Measurements from ENCODE around the gene IL13RA1. TPM values are rescaled to one million over a fixed set of nuclear protein-coding genes. Genes with fewer than 3 reads are reported as not detected.
"Not testable (repeated sequence)": the region's sequence is repeated elsewhere in the genome, so short reads cannot be mapped to it uniquely, and the experiment has no call there.

The IL13RA1 gene
- total and polyA plus RNA-seq, 5 experiments from 2014 or later, result 0.06 to 1.3 (median 0.50) TPM; not detected in 1

GRCh38 chrX:118732551-118732950, 5.1 kb downstream of the IL13RA1 start:
- H3K36me3 Mint-ChIP-seq, POLR2A ChIA-PET, ATAC-seq, H3K27ac Mint-ChIP-seq, DNase-seq, H3K4me3 Mint-ChIP-seq: not testable (repeated sequence)
- peaks cover 13 to 23% (median 19%) of the 10 kb centered on the region in 5 donors for H3K27me3 Mint-ChIP-seq
- peaks cover 0 to 25% (median under 1%) of the 10 kb centered on the region in 4 donors for H3K4me1 Mint-ChIP-seq
- peaks cover 0 to 22% (median 2%) of the 10 kb centered on the region in 9 donors for H3K9me3 Mint-ChIP-seq

DNA sequence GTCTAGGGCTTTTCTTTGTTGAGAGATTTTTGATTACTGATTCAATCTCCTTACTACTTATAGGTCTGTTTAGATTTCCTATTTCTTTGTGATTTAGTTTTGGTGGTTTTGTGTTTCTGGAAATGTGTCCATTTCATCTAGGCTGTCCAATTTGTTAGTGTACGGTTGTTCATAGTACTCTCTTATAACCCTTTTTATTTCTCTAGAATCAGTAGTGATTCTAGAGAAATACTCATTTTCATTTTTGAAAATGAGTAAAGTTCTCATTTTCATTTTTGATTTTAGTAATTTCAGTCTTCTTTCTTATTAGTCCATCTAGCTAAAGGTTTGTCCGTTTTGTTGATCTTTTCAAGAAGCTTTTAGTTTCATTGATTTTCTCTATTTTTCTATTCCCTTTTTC, 7.5 kb downstream of the IL13RA1 start:
- ATAC-seq, result no peak
- Mint-ChIP-seq H3K4me3 (no peak overlapping the region), H3K4me1 (peaks cover 0 to 15% (median 0%) of the 10 kb centered on the region in 4 donors), H3K36me3 (peaks cover 0 to 15% (median 6%) of the 10 kb centered on the region in 3 donors), H3K9me3 (peaks cover 0 to 30% (median 2%) of the 10 kb centered on the region in 9 donors), H3K27ac (no peak overlapping the region), H3K27me3 (peaks cover 13 to 23% (median 19%) of the 10 kb centered on the region in 5 donors)
- no peak for DNase-seq
- POLR2A ChIA-PET, result interaction anchor here (0.7 kb wide), 1 partner anchor 8 kb away, joined by 3 read pairs; no protein-coding TSS in a partner anchor

DNA sequence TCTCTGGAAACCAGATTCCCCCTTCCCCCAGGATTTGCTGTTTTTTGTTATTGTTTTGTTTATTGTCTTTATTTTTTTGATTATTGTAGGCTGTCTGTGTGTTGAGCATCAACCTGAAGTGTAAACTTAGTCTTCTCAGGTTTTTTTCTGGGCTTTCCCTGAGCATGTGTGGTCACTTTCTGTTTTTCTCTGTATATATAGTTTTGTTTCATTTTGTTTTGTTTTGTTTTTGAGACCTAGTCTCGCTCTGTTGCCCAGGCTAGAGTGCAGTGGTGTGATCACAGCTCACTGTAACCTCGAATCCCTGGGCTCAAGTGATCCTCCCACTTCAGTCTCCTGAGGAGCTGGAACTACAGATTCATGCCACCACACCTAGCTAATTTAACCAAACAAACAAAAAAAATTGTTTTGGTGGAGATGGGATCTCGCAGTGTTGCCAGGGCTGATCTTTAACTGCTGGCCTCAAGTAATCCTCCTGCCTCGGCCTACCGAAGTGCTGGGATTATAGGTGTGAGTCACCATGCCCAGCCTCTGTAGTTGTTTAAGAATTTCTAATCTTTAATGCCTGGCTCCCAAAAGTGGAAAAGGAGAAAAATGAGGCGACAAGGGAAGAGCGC, 9.1 kb downstream of the IL13RA1 start:
- Mint-ChIP-seq H3K27ac (peak overlapping the region in 1 of 10 donors; percentile 41), H3K4me1 (peaks cover 0 to 8% (median 0%) of the 10 kb centered on the region in 4 donors), H3K36me3 (peaks cover 0 to 15% (median 6%) of the 10 kb centered on the region in 3 donors), H3K9me3 (peaks cover 0 to 30% (median 2%) of the 10 kb centered on the region in 9 donors), H3K4me3 (no peak overlapping the region), H3K27me3 (peaks cover 10 to 23% (median 15%) of the 10 kb centered on the region in 5 donors)
- ATAC-seq, result no peak
- DNase-seq, result no peak
- POLR2A ChIA-PET, result no interaction called here

DNA sequence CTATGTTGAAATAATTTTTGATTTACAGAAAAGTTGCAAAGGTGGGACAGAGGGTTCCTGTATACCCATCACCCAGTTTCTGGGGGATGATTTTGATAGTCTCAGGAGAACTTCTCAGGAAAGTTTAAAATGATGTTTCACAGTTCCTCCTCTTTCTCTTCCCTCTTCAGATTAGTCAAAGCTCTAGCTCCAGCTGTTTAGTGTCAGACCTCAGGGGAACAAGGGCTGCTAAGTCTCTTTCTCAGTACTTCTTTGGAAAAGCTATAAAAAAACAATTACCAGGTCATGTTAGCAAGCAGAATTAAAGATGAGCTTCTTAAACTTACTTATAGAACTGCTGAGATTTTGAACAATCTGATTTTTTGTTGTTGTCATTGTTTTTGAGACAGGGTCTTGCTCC, 12.2 kb downstream of the IL13RA1 start:
- Mint-ChIP-seq H3K4me3 (no peak overlapping the region), H3K27me3 (peaks cover 6 to 22% (median 14%) of the 10 kb centered on the region in 5 donors), H3K27ac (no peak overlapping the region), H3K36me3 (peaks cover 0 to 15% (median 6%) of the 10 kb centered on the region in 3 donors), H3K9me3 (peaks cover 0 to 26% (median 0%) of the 10 kb centered on the region in 9 donors), H3K4me1 (peaks cover 0 to 8% (median 0%) of the 10 kb centered on the region in 4 donors)
- no peak for DNase-seq
- ATAC-seq, result no peak
- POLR2A ChIA-PET, result no interaction called here

DNA sequence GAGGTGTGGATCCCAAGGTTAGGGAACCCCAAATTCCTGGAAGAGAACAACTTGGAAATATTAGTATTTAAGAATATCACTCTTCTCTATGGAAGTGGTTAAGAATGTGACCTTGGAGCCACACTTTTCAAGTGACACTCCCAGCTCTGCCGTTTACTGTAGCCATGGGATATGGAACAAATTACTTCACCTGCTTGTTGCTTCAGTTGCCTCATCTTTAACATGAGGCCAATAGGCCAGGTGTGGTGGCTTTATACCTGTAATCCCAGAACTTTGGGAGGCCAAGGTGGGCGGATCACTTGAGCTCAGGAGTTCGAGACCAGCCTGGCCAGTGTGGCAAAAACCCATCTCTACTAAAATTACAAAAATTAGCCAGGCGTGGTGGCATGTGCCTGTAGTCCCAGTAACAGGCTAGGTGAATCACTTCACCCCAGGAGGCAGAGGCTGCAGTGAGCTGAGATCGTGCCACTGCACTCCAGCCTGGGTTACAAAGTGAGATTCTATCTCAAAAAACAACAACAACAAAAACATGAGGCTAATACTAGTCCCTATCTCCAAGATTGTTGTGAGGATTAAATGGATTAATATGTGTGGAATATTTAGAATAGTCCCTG, 13.0 kb downstream of the IL13RA1 start:
- Mint-ChIP-seq H3K27ac (no peak overlapping the region), H3K27me3 (peaks cover 4 to 14% (median 12%) of the 10 kb centered on the region in 5 donors), H3K36me3 (peaks cover 0 to 15% (median 6%) of the 10 kb centered on the region in 3 donors), H3K4me3 (no peak overlapping the region), H3K9me3 (peaks cover 0 to 26% (median 0%) of the 10 kb centered on the region in 9 donors), H3K4me1 (peaks cover 0 to 8% (median 0%) of the 10 kb centered on the region in 4 donors)
- no peak for DNase-seq
- POLR2A ChIA-PET, result no interaction called here
- ATAC-seq, result no peak

GRCh38 chrX:118742176-118742575, 14.8 kb downstream of the IL13RA1 start:
- Mint-ChIP-seq H3K27ac (no peak overlapping the region), H3K9me3 (peaks cover 0 to 12% (median 0%) of the 10 kb centered on the region in 9 donors), H3K36me3 (peaks cover 0 to 9% (median 0%) of the 10 kb centered on the region in 3 donors), H3K27me3 (peaks cover 0 to 5% (median 1%) of the 10 kb centered on the region in 5 donors), H3K4me1 (no peaks in the 10 kb centered on the region), H3K4me3 (no peak overlapping the region)
- POLR2A ChIA-PET, result no interaction called here
- ATAC-seq (no peak), DNase-seq (no peak)

GRCh38 chrX:118745570-118745969, 18.2 kb downstream of the IL13RA1 start:
- H3K27ac Mint-ChIP-seq, result no peak overlapping the region
- H3K4me1 Mint-ChIP-seq, result no peaks in the 10 kb centered on the region
- ATAC-seq (no peak), DNase-seq (no peak)
- no peaks in the 10 kb centered on the region for H3K9me3 Mint-ChIP-seq
- POLR2A ChIA-PET, result no interaction called here
- H3K36me3 Mint-ChIP-seq, result no peaks in the 10 kb centered on the region
- H3K27me3 Mint-ChIP-seq, result peaks cover 0 to 3% (median 0%) of the 10 kb centered on the region in 5 donors
- no peak overlapping the region for H3K4me3 Mint-ChIP-seq

DNA sequence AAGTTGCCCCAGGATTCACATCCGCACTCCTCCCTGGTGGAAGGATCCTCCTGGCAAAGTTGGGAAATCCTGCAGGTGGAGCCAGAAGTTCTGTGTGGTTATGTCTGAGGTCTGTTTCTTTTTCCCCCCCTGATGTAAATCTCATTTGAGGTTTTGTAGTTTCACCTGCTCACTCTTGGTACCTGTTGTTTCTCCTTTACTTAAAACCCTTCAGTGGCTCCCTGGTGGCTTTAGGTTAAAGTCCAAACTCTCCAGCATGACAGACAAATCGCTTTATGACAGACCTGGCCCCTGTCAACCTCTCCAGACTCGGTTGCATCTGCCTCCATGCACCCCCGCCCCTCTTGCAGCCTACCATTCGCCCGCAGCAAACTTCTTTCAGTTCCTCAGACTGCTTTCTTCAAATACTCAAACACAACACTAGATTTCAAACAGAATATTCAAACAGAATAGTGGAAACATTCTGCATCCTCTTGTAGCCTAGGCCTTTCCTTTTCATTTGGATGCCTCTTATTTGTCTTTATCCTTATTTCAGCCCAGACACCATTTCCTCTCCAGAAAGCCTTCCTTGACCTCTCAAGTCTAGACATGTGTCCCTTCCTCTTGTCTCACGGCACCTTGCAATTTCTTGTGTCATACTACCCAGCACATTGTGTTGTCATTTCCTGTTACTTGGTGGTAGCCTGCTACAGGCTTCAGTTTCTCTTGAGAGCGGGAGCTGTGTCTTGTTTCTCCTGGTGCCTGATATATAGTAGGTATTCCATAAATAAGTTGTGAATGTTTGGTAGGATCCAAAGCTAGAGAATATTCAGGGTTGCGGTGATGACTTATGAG, 24.8 kb downstream of the IL13RA1 start:
- peaks cover 0 to 12% (median under 1%) of the 10 kb centered on the region in 4 donors for H3K4me1 Mint-ChIP-seq
- H3K9me3 Mint-ChIP-seq, result no peaks in the 10 kb centered on the region
- peak overlapping the region in 2 of 10 donors; percentile 13 to 16 for H3K27ac Mint-ChIP-seq
- DNase-seq (no peak), ATAC-seq (no peak)
- peak overlapping the region in 1 of 10 donors; percentile 1 for H3K4me3 Mint-ChIP-seq
- POLR2A ChIA-PET, result no interaction called here
- no peaks in the 10 kb centered on the region for H3K36me3 Mint-ChIP-seq
- H3K27me3 Mint-ChIP-seq, result peaks cover 8 to 13% (median 11%) of the 10 kb centered on the region in 5 donors

- ATAC-seq, result no peak
- H3K36me3 Mint-ChIP-seq, result no peaks in the 10 kb centered on the region
These were observed 28.2 kb downstream of the IL13RA1 start for GRCh38 chrX:118755633-118756032.

DNA sequence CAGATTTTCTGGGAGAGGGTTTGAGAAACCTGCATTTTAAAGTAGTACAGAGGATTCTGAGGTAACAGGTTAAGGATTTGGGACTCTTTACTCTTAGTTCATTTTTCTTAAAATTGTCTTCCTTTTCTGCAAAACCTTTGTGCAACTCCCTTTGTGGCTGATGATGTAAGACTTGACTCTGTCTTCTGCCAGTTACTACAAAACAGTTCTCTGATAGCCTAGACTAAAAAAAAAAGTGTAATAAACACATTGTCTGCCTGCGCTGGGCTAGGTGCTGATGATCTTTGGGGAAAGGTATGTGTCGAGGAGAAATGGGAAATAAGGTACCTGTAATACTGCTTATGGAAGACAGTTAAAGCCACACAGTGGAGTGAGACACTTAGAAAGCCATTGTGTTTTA, 28.7 kb downstream of the IL13RA1 start:
- DNase-seq (no peak), ATAC-seq (no peak)
- peaks cover 8 to 14% (median 11%) of the 10 kb centered on the region in 5 donors for H3K27me3 Mint-ChIP-seq
- H3K36me3 Mint-ChIP-seq, result no peaks in the 10 kb centered on the region
- no peak overlapping the region for H3K27ac Mint-ChIP-seq
- POLR2A ChIA-PET, result no interaction called here
- no peak overlapping the region for H3K4me3 Mint-ChIP-seq
- no peaks in the 10 kb centered on the region for H3K9me3 Mint-ChIP-seq
- H3K4me1 Mint-ChIP-seq, result peaks cover 0 to 12% (median under 1%) of the 10 kb centered on the region in 4 donors

More at GRCh38 chrX:118755633-118756032, 28.2 kb downstream of the IL13RA1 start:
- peaks cover 0 to 12% (median under 1%) of the 10 kb centered on the region in 4 donors for H3K4me1 Mint-ChIP-seq
- no peak overlapping the region for H3K27ac Mint-ChIP-seq
- H3K9me3 Mint-ChIP-seq, result no peaks in the 10 kb centered on the region
- H3K27me3 Mint-ChIP-seq, result peaks cover 8 to 14% (median 11%) of the 10 kb centered on the region in 5 donors
- POLR2A ChIA-PET, result no interaction called here
- no peak overlapping the region for H3K4me3 Mint-ChIP-seq
- DNase-seq, result no peak

GRCh38 chrX:118758511-118758910, 31.1 kb downstream of the IL13RA1 start:
- Mint-ChIP-seq H3K9me3 (no peaks in the 10 kb centered on the region), H3K27ac (no peak overlapping the region), H3K36me3 (no peaks in the 10 kb centered on the region), H3K4me1 (peaks cover 0 to 2% (median 0%) of the 10 kb centered on the region in 4 donors), H3K4me3 (no peak overlapping the region), H3K27me3 (peaks cover 8 to 14% (median 10%) of the 10 kb centered on the region in 5 donors)
- no peak for DNase-seq
- POLR2A ChIA-PET, result no interaction called here
- no peak for ATAC-seq

DNA sequence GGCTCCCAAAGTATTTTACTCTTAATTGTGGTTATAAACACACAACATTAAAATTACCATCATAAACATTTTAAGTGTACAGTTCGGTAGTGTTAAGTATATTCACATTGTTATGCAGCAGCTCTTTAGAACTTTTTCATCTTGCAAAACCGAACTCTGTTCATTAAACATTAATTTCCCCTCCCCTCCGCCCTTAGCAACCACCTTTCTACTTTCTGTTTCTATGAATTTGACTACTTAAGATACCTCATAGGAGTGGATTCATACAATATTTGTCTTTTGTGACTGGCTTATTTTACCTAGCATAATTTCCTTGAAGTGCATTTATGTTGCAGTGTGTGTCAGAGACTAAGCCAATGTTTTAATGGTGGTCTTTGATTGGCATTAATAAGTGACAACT, 32.6 kb downstream of the IL13RA1 start:
- POLR2A ChIA-PET, result no interaction called here
- DNase-seq (no peak), ATAC-seq (no peak)
- Mint-ChIP-seq H3K4me3 (no peak overlapping the region), H3K9me3 (no peaks in the 10 kb centered on the region), H3K27ac (no peak overlapping the region), H3K4me1 (peaks cover 0 to 2% (median 0%) of the 10 kb centered on the region in 4 donors), H3K36me3 (no peaks in the 10 kb centered on the region), H3K27me3 (peaks cover 8 to 14% (median 8%) of the 10 kb centered on the region in 5 donors)

All from naive thymus-derived CD8-positive, alpha-beta T cell (primary cell).